Stimulated activated CD8-positive, alpha-beta memory T cell treated with anti-CD3 and anti-CD28 coated beads, Interleukin-15, amount 100 ng/mL, for 24 hours (primary cell): ENCODE measurements around the gene EXOC6.
A peak's percentile ranks its signal among the peaks of the same experiment; 100 is the strongest.

Experiments
- DNase-seq: peaks from one replicate; pipeline ENCODE4 v3.0.0-alpha.2; 2020; ENCODE audit warnings: low read depth

The EXOC6 gene

GRCh38 chr10:92834331-92834730 lies 14.0 kb upstream of the EXOC6 start:
- no peak for DNase-seq

GRCh38 chr10:92834986-92835385 lies 13.3 kb upstream of the EXOC6 start:
- no peak for DNase-seq

- no peak for DNase-seq
These were observed 10.9 kb upstream of the EXOC6 start for GRCh38 chr10:92837456-92837855.

GRCh38 chr10:92839191-92840085 lies 8.9 kb upstream of the EXOC6 start:
- peak; percentile 21 for DNase-seq

- DNase-seq: no peak
These were observed 3.6 kb upstream of the EXOC6 start for GRCh38 chr10:92844746-92845145.

- DNase-seq: no peak
These were observed 2.4 kb upstream of the EXOC6 start for GRCh38 chr10:92845921-92846320.

- DNase-seq: no peak
These were observed 2.0 kb upstream of the EXOC6 start for GRCh38 chr10:92846344-92846743.

GRCh38 chr10:92846854-92847201 lies 1.5 kb upstream of the EXOC6 start:
- DNase-seq: no peak

- no peak for DNase-seq
These were observed 987 bp upstream of the EXOC6 start for GRCh38 chr10:92847202-92847864.

GRCh38 chr10:92848037-92848440 lies 281 bp upstream of the EXOC6 start:
- DNase-seq: no peak

GRCh38 chr10:92849234-92849525 lies 860 bp downstream of the EXOC6 start:
- no peak for DNase-seq

- DNase-seq: no peak
These were observed 1.3 kb downstream of the EXOC6 start for GRCh38 chr10:92849576-92850090.

GRCh38 chr10:92850185-92850584 lies 1.9 kb downstream of the EXOC6 start:
- no peak for DNase-seq

- DNase-seq: no peak
These were observed 2.7 kb downstream of the EXOC6 start for GRCh38 chr10:92851003-92851402.

- DNase-seq: no peak
These were observed 7.2 kb downstream of the EXOC6 start for GRCh38 chr10:92855560-92855959.

- no peak for DNase-seq
These were observed 9.7 kb downstream of the EXOC6 start for GRCh38 chr10:92857904-92858514.

GRCh38 chr10:92867235-92867634 lies 18.9 kb downstream of the EXOC6 start:
- no peak for DNase-seq

GRCh38 chr10:92868036-92868435 lies 19.7 kb downstream of the EXOC6 start:
- DNase-seq: no peak

GRCh38 chr10:92868557-92868956 lies 20.2 kb downstream of the EXOC6 start:
- no peak for DNase-seq

- DNase-seq: no peak
These were observed 24.7 kb downstream of the EXOC6 start for GRCh38 chr10:92873029-92873428.

GRCh38 chr10:92876509-92877036 lies 28.3 kb downstream of the EXOC6 start:
- no peak for DNase-seq

GRCh38 chr10:92880233-92880861 lies 32.0 kb downstream of the EXOC6 start:
- no peak for DNase-seq
